ENCODE measurements around the gene PPP2R5B.

PPP2R5B gene

GRCh38 chr11:64906314-64906635, 18.2 kb upstream of the PPP2R5B start:
- no peak for DNase-seq (ENCODE audit: low read depth in 1 of 2, low spot score in 1 of 2)

GRCh38 chr11:64908766-64909165, 15.7 kb upstream of the PPP2R5B start:
- no peak for DNase-seq (ENCODE audit: low read depth in 1 of 2, low spot score in 1 of 2)

GRCh38 chr11:64909653-64910343, 14.7 kb upstream of the PPP2R5B start:
- DNase-seq (ENCODE audit: low read depth in 1 of 2, low spot score in 1 of 2): no peak

- DNase-seq (ENCODE audit: low read depth in 1 of 2, low spot score in 1 of 2): no peak
Observed at GRCh38 chr11:64910451-64911093, 13.9 kb upstream of the PPP2R5B start.

GRCh38 chr11:64911142-64911541, 13.3 kb upstream of the PPP2R5B start:
- no peak for DNase-seq (ENCODE audit: low read depth in 1 of 2, low spot score in 1 of 2)

- DNase-seq (ENCODE audit: low read depth in 1 of 2, low spot score in 1 of 2): no peak
Observed at GRCh38 chr11:64911689-64912088, 12.8 kb upstream of the PPP2R5B start.

GRCh38 chr11:64913171-64913727, 11.2 kb upstream of the PPP2R5B start:
- DNase-seq (ENCODE audit: low read depth in 1 of 2, low spot score in 1 of 2): no peak

GRCh38 chr11:64914123-64914522, 10.4 kb upstream of the PPP2R5B start:
- no peak for DNase-seq (ENCODE audit: low read depth in 1 of 2, low spot score in 1 of 2)

- no peak for DNase-seq (ENCODE audit: low read depth in 1 of 2, low spot score in 1 of 2)
Observed at GRCh38 chr11:64915376-64915887, 9.1 kb upstream of the PPP2R5B start.

- no peak for DNase-seq (ENCODE audit: low read depth in 1 of 2, low spot score in 1 of 2)
Observed at GRCh38 chr11:64916040-64916774, 8.3 kb upstream of the PPP2R5B start.

GRCh38 chr11:64916775-64917662, 7.5 kb upstream of the PPP2R5B start, which contains the start of gene ATG2A:
Gene ATG2A (minus strand): TSS chr11:64917209. CDS start chr11:64917135, 74 bp downstream.
- DNase-seq (ENCODE audit: low read depth in 1 of 2, low spot score in 1 of 2): peak; percentile 98

GRCh38 chr11:64917663-64917995, 6.9 kb upstream of the PPP2R5B start:
- DNase-seq (ENCODE audit: low read depth in 1 of 2, low spot score in 1 of 2): no peak

- no peak for DNase-seq (ENCODE audit: low read depth in 1 of 2, low spot score in 1 of 2)
Observed at GRCh38 chr11:64918017-64918416, 6.5 kb upstream of the PPP2R5B start.

- DNase-seq (ENCODE audit: low read depth in 1 of 2, low spot score in 1 of 2): no peak
Observed at GRCh38 chr11:64919627-64920026, 4.9 kb upstream of the PPP2R5B start.

GRCh38 chr11:64920124-64920523, 4.4 kb upstream of the PPP2R5B start:
- no peak for DNase-seq (ENCODE audit: low read depth in 1 of 2, low spot score in 1 of 2)

- DNase-seq (ENCODE audit: low read depth in 1 of 2, low spot score in 1 of 2): no peak
Observed at GRCh38 chr11:64921384-64921783, 3.1 kb upstream of the PPP2R5B start.

- no peak for DNase-seq (ENCODE audit: low read depth in 1 of 2, low spot score in 1 of 2)
Observed at GRCh38 chr11:64923151-64923661, 1.3 kb upstream of the PPP2R5B start.

- no peak for DNase-seq (ENCODE audit: low read depth in 1 of 2, low spot score in 1 of 2)
Observed at GRCh38 chr11:64924910-64925284, 408 bp downstream of the PPP2R5B start.

GRCh38 chr11:64925536-64926436, 1.3 kb downstream of the PPP2R5B start:
- no peak for DNase-seq (ENCODE audit: low read depth in 1 of 2, low spot score in 1 of 2)

GRCh38 chr11:64926689-64927088, 2.2 kb downstream of the PPP2R5B start:
- no peak for DNase-seq (ENCODE audit: low read depth in 1 of 2, low spot score in 1 of 2)

All from stimulated activated CD4-positive, alpha-beta T cell treated with anti-CD3 and anti-CD28 coated beads, Interleukin-15, amount 100 ng/mL, for 1 hour (primary cell).